ENCODE data around the gene DPP9.

- TF ChIP-seq MAX (IDR thresholded peaks at IDR 0.05) (no peak), TAF1 (IDR thresholded peaks at IDR 0.05; ENCODE audit: low read depth) (no peak), REST (IDR thresholded peaks at IDR 0.05; ENCODE audit: low read depth) (no peak), EP300 (IDR thresholded peaks at IDR 0.05; ENCODE audit: borderline replicate concordance) (no peak), USF1 (IDR thresholded peaks at IDR 0.05) (no peak), CREB1 (IDR thresholded peaks at IDR 0.05; ENCODE audit: low read depth) (no peak), YY1 (IDR thresholded peaks at IDR 0.05; ENCODE audit: low read depth) (no peak)
These were observed 9.6 kb downstream of the DPP9 start for GRCh38 chr19:4714016-4714415.
